GM21526 (cell line): ENCODE results near the gene EXOSC6.
"Not testable (repeated sequence)": the region's sequence is repeated elsewhere in the genome, so short reads cannot be mapped to it uniquely, and the experiment has no call there.

Source experiments
- ATAC-seq: cut with Tn5 transposase; IDR thresholded peaks from one replicate; pipeline ENCODE4 v1.9.1; 2021; ENCODE audit warnings: moderate library complexity; ENCODE audit not compliant: unreplicated experiment, low FRiP score

EXOSC6 gene

DNA sequence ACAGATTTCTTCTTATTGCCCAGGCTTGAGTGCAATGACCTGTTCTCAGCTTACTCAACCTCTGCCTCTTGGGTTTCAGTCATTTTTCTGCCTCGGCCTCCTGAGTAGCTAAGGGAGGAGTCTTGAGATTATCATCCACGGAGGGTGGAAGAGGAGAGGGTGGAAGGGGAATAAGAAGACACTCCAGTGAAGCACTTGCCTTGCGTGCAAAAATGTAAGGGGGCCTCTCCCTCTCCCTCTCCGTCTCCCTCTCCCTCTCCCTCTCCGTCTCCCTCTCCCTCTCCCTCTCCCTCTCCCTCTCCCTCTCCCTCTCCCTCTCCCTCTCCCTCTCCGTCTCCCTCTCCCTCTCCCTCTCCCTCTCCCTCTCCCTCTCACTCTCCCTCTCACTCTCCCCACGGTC lies 48.2 kb downstream of the EXOSC6 start:
- ATAC-seq: not testable (repeated sequence)

DNA sequence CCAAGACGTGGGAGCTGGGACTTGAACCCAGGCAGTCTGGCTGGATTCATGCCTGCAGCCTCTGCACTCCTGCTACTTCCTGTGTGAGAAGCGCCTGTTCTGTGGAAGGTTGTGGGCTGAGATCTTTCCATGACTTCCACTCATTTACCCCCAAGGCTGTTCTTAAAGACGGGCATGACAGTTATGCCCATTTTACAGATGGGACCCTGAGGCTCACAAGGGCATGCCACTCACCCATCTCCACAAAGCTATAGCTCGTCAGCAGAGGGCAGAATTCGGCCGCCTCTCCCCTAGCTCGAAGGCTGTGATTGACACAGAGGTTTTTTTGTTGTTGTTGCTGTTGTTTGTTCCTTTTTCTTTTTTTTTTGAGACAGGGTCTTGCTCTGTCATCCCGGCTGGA lies 51.7 kb downstream of the EXOSC6 start:
- ATAC-seq: not testable (repeated sequence)

DNA sequence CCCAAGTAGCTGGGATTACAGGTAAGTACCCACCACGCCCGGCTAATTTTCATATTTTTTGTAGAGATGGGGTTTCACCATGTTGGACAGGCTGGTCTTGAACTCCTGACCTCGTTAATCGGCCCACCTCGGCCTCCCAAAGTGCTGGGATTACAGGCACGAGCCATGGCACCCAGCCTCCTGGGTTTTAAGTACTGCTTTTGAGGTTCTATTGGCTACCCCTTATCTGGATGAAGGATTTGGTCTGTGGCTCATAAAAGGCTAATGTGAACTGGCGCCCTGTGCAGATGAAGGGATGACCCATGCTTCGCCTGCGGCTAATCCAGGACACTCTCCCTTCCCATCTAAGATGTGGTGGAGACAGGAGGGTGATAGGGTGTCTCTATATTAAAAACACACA lies 52.6 kb downstream of the EXOSC6 start:
- ATAC-seq: not testable (repeated sequence)

DNA sequence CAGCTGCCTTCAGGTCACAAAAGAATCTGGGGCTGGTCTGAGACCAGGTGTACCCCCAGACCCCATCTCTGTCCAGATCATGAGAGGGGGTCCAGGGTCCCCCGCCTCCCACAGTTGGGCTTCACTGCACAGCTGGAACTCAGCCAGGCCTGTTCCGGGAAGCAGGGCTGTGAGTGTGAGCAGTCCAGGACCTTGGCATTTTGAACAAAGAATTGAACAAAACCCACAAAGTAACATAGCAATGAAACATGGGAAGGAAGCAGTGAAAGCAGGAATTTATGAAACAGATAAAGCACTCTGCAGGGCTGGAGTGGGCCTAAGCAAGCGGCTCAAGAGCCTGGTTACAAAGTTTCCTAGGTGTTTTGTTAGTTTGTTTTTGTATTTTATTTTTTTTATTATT lies 53.1 kb downstream of the EXOSC6 start:
- not testable (repeated sequence) for ATAC-seq

DNA sequence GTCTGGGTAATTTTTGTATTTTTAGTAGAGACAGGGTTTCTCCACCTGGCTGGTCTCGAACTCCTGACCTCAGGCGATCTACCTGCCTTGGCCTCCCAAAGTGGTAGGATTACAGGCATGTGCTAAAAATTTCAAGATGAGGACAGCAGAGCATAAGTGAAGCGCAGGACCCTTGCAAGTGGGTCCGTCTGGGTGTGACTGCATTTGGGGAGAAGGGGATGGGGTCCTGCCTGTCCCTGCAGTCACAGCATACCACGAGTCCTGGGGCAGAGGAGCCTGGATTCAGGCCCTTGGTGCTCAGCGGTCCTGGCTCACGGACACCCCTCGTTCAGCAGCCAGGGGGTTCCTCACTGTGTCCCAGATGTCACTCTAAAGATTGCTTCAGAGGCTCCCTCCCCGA lies 53.5 kb downstream of the EXOSC6 start:
- not testable (repeated sequence) for ATAC-seq

DNA sequence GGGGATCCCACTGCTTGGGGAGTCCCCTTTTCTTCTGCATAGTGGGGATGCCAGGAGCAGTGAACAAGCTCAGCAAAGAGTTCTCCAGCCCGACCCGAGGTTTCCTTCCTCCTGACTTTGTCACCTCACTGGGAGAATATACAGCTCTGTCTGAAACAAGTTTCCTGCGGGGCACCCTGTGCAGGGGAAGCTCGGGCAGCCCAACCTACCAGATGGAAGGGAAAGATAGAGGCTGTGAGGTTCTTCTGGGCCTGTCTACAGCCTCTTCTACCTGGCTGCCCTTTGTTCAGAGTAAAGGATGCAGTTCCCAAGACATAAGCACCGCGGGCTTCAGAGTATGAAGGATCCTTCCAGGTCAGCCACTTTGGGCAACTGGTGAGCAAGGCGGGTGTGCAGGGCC lies 54.1 kb downstream of the EXOSC6 start:
- ATAC-seq: not testable (repeated sequence)
